Hematopoietic multipotent progenitor cell treated with erythropoietin and hydrocortisone succinate and interleukin-3 and kit ligand, for 15 days (in vitro differentiated cells): Measurements from ENCODE around the gene EHBP1.

ENCODE experiments used
- DNase-seq: peaks from one replicate; pipeline ENCODE4 v3.0.0-alpha.2; 2015; ENCODE audit warnings: low spot score

Gene EHBP1

DNA sequence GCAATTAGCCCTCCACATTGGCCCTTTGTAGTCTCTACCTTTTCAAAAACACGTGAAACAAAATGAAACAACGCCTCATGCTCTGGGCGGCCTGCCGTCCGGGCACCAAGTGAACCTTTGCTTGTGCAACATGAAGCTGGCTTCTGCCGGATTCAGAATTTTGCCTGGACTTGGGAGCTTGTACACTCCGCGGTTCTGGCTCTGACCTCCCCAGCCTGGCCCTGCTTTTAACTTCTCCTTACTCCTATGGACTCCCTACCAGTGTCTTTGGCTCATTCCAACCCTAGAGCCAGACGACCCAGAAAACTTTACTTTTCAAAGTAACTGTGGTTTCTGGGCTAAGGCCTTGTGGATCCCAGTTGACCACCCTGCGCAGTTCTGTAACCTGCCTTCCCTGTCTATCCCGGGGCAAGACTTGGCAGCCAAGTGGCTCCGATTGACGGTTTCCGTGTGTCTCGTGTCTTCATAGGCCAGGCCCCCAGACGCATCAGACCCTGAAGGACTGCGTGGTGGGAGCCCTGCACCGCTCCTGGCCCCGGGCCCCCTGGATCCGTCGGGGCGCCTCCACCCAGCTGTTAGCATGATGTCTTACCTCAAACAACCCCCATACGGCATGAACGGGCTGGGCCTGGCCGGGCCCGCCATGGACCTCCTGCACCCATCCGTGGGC lies 347.0 kb downstream of the EHBP1 start:
- DNase-seq = no peak

DNA sequence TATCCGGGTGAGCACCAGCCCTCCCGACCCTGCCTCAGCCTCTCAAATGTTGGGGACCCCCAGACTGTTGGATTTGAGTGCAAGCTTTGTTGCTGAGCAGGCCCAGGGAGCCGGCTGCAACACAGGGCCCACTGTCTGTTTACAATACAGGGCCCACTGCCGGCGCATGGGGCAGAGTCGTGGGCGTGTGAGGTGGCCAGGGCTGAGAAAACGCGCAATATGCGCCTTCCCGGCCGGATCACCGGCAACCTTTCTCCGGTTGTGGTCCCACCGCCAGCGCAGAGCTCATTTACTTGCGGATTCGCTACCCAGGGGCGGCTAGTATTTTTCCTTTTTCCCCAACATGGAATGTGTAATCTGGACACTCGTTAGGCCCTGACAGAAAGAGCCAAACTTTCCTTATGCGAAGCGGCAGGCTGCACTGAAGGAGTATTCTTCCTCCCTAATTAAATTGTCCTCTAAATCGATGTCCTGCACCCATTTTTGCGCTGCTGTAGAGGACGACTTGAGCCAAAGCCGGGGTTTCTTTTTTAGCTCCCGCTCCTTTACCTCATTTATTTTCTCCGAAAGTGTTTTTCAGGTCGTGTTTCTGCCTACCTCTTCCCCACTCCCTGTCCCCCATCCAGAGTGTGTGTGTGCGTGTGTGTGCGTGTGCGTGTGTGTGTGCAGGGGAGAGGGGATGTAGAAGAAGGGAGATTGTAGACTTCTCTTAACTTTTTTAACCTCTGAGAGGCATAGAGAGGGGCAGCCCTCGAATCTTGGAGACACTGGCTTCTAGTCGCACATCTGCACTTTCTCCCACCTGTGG lies 347.8 kb downstream of the EHBP1 start:
- no peak for DNase-seq

DNA sequence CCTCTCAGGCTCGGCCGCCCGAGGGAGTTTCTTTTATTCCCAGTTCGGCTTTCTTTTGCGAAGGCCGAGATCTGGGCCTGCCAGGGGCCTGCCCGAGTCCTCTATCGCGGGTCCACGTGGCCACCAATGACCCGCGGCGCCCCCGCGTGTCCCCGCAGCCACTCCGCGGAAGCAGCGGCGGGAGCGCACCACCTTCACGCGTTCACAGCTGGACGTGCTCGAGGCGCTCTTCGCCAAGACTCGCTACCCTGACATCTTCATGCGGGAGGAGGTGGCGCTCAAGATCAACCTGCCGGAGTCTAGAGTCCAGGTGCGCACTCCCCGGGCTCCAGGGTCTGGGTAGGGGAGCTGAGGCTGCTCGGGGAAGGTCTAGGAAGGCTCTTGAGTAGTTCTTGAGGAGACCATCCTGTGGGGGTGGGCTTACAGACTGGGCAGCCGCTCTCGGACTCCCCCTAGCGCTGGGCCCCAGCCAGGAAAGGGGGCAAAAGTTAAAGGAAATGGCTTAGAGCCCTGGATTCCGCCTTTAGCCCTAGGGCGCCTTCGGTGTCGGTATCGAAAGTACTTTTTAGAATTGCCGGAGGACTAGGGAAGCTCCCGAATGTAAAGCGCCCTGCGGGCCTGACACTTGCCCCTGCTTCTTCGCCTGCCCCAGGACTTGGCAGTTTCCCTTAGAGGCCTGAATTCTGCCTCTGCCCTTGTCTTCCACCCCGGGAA lies 348.5 kb downstream of the EHBP1 start:
- DNase-seq = no peak

DNA sequence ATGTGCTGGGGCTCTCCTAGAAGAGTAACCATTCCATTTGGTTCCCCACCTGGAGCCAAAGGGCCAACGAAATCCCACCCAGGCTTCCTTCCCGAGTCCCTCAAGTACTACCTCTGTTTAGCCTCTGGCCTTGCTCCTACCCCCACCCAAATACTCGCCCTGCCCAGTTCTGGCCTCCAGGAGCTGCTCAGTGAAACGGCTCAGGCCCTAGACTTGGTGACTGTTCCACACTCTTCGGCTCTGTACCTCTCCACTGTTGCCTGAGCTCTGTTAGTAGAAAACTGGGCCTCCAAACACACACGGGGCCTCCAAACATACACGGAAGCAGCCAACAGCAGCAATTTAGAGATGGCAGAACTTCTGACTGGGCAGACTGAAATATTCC lies 349.3 kb downstream of the EHBP1 start:
- no peak for DNase-seq

DNA sequence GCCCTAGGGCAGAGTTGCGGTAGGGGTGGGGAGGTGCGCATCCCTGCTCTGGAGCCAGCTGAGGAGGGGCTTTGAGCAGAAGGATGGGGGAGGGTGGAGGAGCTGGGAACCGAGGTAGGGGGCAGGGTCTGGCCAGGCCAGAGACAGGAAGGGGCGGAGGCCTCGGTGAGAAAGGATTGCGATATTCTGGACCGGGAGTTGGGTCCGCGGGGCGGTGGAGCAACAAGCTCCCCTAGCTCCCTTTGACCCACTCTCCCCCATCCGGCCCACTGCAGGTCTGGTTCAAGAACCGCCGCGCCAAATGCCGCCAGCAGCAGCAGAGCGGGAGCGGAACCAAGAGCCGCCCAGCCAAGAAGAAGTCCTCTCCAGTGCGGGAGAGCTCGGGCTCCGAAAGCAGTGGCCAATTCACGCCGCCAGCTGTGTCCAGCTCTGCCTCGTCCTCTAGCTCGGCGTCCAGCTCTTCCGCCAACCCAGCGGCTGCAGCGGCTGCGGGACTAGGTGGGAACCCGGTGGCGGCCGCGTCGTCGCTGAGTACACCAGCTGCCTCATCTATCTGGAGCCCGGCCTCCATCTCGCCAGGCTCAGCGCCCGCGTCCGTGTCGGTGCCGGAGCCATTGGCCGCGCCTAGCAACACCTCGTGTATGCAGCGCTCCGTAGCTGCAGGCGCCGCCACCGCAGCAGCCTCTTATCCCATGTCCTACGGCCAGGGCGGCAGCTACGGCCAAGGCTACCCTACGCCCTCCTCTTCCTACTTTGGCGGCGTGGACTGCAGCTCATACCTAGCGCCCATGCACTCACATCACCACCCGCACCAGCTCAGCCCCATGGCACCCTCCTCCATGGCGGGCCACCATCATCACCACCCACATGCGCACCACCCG lies 350.0 kb downstream of the EHBP1 start:
- no peak for DNase-seq

DNA sequence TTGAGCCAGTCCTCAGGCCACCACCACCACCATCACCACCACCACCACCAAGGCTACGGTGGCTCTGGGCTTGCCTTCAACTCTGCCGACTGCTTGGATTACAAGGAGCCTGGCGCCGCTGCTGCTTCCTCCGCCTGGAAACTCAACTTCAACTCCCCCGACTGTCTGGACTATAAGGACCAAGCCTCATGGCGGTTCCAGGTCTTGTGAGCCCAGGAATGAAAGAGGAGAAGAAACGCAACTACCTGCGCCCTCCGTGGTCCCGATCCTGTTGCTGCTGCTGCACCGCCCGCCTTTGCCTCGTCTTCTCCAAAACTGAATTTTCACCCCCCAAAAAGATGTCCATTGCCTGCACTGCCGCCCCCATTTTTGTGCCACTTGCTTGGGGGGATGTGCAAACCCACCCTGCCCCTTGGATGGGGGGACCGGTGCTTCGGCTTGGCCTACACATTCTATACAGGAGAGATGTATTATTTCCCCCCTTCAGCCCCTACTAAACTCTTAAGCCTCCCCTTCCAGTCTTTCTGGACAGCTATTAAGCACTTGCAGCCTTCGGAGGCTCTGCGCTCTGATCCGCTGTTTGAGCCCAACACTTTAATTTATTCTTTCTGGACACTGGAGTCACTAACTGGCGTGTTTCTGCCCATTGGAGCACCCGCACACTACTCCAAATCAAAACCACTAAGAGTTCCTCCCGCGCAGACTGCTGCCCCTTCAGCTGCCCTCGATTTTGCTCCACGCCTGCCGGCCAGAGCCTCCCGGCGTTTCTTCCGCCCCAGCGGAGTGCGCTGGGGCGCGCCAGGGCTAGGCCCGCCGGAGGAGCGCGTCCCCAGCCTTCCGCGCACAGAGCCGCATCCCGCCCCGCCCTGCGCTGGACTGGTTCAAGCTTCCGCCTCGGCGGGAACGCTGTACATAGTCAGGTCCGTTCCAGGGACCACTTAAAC lies 350.9 kb downstream of the EHBP1 start:
- DNase-seq = no peak

DNA sequence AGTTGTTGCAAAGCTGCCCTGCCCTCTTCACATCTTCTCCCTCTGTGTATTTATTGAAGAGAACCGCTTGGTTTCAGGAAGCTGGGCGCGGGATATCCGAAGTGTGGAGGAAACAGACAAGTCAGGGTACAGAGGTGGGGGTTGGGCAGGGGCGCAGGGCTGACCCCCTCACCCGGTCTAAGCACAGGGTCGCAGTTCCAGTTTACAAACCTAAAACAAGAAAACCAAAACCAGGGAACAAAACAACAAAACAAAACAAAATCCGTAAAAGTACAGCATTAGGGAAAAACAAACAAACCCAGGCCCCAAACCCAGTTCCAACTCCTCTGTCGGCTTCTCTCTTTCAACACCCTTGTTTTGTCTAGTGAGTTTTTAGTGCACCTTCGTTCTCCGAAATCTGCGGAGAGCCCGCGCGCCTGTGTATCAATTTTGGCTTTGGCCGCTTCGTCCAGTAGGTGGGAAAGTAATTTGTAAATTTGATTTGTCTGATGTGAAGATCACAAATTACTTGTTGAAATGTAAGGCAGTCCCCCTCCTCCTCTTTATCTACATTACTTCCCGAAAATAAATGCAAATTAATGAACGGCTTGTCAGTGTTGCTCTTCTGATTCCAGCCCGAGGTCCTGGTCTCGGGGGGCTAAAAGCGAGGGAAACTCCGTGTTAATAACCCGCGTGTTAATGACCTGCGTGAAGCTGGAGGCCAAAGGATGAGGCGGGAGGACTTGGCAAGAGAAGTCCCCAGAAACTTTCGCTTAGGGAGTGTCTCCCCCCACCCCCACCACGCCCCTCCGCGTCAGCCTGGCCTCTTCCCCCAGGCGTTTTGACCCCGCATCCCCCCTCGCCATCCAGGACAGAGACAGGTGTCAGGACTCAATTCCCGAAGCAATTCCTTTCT lies 352.0 kb downstream of the EHBP1 start:
- no peak for DNase-seq

DNA sequence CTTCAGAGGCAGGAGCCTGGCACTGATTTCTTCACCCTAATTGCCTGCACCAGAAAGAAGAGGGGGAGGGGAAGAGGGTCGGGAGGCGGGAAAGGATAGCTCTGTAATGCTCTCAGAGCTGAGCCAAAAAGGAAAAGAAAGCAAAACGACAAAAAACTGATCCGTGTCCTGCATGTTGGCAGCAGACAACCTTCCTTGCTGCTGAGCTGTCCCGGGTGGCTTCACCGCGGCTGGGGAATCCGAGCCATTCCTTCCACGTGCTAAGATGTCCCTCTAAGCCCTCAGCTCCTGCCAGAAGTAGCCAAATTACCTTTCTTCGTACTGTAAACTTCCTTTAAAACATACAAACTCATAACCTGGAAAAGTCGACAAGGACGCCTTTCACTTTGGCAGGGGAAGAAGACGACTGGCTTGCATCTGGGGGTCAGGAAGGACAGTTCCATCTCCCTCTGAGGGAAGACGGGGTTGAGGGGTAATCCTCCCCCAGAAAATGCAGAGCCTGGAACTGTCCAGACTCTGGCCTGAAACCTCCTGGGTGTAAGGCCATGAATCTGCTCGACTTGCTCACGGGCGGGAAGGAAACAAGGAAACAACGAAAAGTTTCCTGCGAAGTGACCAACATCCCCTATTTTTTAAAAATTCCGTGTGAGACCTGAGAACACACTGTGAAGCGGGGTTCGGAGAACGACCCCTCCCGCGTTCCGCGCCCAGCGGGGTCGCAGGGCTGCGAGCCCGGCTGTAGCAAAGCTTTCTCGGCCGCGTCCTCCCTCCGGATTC lies 352.8 kb downstream of the EHBP1 start:
- DNase-seq = no peak

DNA sequence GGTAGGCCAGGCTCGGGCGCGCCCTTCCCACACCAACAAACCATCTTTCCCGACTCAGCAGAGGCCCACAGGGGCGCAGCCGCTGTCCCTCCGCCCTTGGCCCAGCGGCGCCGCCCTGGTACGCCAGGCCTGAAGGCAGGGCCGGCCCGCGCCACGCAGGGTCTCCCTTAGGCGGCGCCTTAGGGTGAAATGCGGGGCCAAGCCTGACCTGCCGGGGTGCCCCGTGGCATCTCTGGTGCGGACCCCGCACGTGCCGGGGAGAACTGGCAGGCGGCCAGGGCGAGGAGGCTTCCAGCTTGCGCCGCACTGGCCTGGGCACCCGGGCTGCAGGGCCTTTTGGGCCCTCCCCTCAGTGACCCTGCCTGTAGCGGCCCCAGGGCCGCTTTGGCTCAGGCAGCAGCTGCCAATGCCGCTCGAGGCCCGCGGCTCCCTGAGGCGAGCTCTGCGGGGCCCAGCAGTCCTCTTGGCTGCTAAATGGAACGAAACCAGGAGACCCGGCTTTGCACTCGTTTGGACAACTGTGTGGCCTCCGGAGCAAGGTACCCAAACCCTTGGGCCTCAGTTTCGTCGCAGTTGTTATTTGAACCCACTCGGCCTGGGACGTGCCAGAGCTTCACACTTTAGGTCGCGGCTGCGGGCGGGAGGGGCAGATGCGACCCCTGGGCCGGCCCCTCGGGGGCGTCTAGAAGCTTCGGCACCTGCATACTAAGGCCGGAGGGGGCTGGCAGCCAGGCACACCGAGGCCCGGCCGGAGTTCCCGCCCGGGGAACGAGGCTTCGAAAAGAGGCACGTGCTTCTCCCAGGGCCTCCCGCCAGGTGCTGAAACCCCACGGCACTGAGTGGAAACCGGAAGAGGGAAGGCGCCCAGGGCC lies 353.6 kb downstream of the EHBP1 start:
- no peak for DNase-seq

DNA sequence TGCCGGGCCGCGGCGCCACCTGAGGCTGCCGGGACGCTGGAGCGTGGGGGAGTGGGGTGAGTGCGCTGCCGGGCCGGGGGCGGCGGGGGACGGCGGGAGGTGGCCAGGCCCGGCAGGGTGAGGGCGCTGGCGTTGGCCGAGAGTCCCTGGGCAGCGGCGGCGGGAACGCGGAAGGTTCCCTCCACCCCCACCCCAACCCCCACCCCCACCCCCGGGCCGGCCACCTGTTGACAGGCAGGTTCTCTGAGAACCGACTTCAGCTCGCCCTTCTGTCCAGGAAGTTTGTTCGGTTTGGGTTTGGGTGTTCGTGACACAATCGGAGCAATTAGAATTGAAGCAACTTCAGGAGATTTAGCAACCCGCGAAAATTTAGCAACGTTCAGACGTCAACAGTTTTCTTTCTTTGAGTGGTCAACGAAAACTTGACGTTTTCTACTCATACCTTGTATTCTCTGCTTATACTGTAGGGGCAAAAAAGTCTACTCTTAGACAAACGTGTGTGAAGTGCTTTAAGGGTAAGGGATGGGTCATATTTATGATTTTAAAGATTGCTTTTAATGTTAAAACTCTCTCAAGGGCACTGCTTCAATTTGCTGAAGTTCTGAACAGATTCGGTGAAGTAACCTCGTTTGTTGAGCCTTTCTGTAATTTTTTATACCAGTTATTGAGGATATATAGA lies 354.4 kb downstream of the EHBP1 start:
- no peak for DNase-seq

DNA sequence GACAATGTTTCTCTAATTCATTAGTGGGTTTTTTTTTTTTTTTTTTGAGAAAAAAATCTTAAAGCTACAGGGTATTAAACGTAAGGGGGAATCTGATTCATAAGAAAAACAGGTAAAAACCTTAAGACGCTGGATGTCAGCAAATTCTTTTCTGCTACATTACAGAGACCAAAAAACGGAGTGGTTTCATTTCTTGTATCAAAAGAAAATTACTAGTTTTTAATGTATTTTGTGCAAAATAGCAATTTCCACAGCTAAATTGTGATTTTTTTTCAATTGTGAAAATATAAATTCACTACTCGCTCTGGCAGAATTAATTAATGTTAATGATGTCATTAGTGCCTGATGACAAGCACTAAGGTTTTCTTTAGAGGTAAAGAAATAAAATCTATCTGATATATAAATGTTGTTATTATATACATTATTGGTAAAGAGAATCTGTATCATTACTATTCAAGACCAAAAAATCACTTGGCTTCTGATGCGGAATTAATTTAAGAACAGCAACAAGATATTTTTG lies 355.0 kb downstream of the EHBP1 start:
- no peak for DNase-seq

DNA sequence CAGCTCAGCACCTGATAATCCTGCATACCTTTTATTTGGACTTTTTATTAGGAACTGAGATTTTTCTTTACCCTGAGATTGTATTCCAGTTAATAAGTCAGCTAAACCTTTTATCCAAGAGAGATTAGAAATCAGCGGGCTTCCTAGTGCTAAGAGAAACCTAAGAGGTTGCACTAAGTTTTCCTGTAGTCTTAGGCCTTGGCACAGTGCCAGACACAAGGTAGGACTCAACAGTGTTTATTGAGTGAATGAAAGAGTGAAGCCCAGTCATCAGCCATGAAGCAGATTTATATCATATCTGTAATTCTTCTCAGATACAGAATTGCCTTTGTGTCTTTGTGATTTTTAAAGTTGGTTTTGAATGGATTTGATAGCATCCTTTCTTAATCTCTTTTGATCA lies 358.7 kb downstream of the EHBP1 start:
- DNase-seq = peak; percentile 10

DNA sequence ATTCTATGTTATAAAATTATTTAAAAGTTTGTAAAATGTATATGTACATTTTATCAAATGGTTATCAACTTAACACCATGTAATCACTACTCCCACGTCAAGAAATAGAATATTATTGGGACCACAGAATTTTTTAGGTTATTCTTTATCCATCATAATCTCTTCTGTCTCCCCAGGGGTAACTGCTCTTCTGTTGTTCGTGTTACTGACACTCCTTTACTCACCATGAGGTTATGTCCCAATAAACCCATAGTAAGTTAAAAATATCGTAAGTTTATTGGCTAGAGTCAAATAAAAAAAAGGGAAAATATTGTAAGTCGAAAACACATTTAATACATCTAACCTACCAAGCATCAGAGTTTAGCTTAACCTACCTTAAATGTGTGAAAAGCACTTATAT lies 359.1 kb downstream of the EHBP1 start:
- DNase-seq = no peak

DNA sequence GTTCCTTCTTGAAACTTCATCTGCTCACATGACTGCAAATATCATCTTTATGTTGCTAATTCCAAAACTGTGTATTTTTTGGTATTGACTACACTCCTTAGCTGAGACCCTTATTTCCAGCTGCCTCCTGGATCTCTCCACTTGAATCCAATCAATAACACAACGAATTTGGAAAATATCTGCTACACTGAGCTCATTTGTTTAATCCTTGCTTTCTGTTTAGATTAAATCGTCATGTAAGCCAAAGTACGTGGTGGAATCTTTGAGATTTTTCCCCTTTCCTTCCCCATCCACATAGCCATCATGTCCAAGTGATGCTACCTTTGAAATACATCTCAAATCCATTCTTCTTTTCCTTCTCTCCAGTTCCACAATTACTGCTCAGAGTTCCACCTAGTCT lies 360.8 kb downstream of the EHBP1 start:
- DNase-seq = no peak

DNA sequence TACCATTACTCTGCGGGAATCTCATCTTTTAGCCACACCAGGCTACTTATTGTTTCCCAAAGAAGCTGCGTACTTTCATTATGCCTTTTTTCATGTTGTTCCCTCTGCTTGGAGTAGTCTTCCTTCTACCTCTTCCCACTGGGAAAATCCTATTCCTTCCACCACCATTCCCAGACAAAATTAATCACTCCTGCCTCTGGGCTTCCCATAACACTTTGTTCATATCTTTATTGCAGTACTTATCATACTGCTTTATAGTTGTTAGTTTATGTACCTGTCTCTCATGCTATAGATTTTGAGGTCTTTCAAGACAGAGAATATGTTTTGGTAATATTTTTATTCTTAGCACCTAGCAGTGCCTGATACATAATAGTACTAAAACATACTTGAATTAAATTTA lies 361.3 kb downstream of the EHBP1 start:
- no peak for DNase-seq

DNA sequence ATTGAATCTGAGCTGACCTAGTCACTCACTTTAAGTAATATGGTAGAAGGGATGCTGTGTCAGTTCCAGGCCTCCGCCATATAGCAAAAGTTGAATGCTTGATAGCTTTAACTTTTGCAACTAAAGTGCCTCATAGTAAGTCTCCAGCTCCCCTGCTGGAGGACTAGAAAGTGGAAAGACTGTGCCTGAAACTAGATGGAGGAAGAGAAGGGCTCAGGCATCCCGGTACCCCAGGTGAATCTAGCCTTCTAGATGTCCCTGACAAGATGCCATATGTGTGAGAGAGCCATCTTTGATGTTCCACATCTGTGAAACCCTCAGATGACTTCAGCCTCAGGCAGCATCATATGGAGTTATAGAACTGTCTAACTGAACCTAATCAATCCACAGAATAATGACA lies 366.2 kb downstream of the EHBP1 start:
- DNase-seq = no peak

DNA sequence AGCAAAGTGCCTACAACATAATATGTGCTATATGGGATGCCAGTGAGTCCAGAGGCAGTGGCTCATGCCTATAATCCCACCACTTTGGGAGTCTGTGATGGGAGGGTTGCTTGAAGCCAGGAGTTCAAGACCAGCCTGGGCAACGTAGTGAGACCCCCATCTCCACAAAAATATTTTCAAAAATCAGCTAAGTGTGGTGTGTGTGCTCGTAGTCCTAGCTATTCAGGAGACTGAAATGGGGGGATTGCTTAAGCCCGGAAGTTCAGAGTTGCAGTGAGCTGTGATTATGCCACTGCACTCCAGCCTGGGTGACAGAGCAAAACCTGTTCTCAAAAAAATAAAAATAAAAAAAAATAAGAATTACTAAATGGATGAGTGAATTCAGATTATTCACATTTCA lies 368.5 kb downstream of the EHBP1 start:
- DNase-seq = no peak
